ENCODE measurements around the gene PTPRG.

GRCh38 chr3:62153231-62153630 is 591.9 kb downstream of the PTPRG start:
- TF ChIP-seq CTCF (conservative IDR thresholded peaks at IDR 0.05; ENCODE audit: low read depth in 2 of 2), result no peak
- no peak for TF ChIP-seq EZH2phosphoT487 (IDR thresholded peaks at IDR 0.05; ENCODE audit: unreplicated experiment)
- TF ChIP-seq EZH2 (IDR thresholded peaks at IDR 0.05; ENCODE audit: low read depth, unreplicated experiment), result no peak
- no peak for TF ChIP-seq POLR2AphosphoS5 (IDR thresholded peaks at IDR 0.05; ENCODE audit: low read depth)
- TF ChIP-seq ZNF331 (CRISPR knock-in tag; IDR thresholded peaks at IDR 0.05; ENCODE audit: low read depth), result no peak
- no peak for TF ChIP-seq CREB1 (CRISPR knock-in tag; IDR thresholded peaks at IDR 0.05; ENCODE audit: low read depth)

All from GM23338 (cell line).